Stimulated activated CD8-positive, alpha-beta memory T cell treated with anti-CD3 and anti-CD28 coated beads, Interleukin-4, amount 100 ng/mL, for 24 hours (primary cell): ENCODE measurements around the gene GLT8D2.
A peak's percentile ranks its signal among the peaks of the same experiment; 100 is the strongest.

Experiments used
- DNase-seq: peaks from one replicate; pipeline ENCODE4 v3.0.0-alpha.2; 2020; ENCODE audit warnings: low read depth

Gene GLT8D2

GRCh38 chr12:104000807-104001434, 49.1 kb downstream of the GLT8D2 start:
- no peak for DNase-seq

- DNase-seq: no peak
These were observed 51.0 kb downstream of the GLT8D2 start for GRCh38 chr12:103998976-103999375.

GRCh38 chr12:103997286-103997900, 52.6 kb downstream of the GLT8D2 start:
- DNase-seq: no peak

GRCh38 chr12:103996595-103996994, 53.4 kb downstream of the GLT8D2 start:
- DNase-seq: no peak

GRCh38 chr12:103994235-103994634, 55.8 kb downstream of the GLT8D2 start:
- DNase-seq: no peak

- DNase-seq: no peak
These were observed 63.2 kb downstream of the GLT8D2 start for GRCh38 chr12:103986829-103987228.

GRCh38 chr12:103978384-103978982, 71.5 kb downstream of the GLT8D2 start:
- DNase-seq: no peak

- DNase-seq: no peak
These were observed 74.6 kb downstream of the GLT8D2 start for GRCh38 chr12:103975368-103975767.

GRCh38 chr12:103973909-103974308, 76.1 kb downstream of the GLT8D2 start:
- DNase-seq: no peak

GRCh38 chr12:103969391-103969790, 80.6 kb downstream of the GLT8D2 start:
- DNase-seq: no peak

GRCh38 chr12:103966736-103967135, 83.3 kb downstream of the GLT8D2 start:
- DNase-seq: no peak

GRCh38 chr12:103965590-103966504, 84.1 kb downstream of the GLT8D2 start, which contains the start of gene TDG:
Gene TDG (plus strand): TSS chr12:103965872. CDS start chr12:103966038, 166 bp downstream.
- DNase-seq: peak; percentile 95

GRCh38 chr12:103965255-103965589, 84.8 kb downstream of the GLT8D2 start:
- no peak for DNase-seq

GRCh38 chr12:103964805-103965204, 85.2 kb downstream of the GLT8D2 start:
- DNase-seq: no peak

- DNase-seq: no peak
These were observed 87.5 kb downstream of the GLT8D2 start for GRCh38 chr12:103962493-103962892.

- no peak for DNase-seq
These were observed 89.3 kb downstream of the GLT8D2 start for GRCh38 chr12:103960616-103961227.

- DNase-seq: no peak
These were observed 91.4 kb downstream of the GLT8D2 start for GRCh38 chr12:103958621-103959020.

- DNase-seq: no peak
These were observed 92.1 kb downstream of the GLT8D2 start for GRCh38 chr12:103957865-103958388.

- peak; percentile 7 for DNase-seq
These were observed 93.4 kb downstream of the GLT8D2 start for GRCh38 chr12:103956509-103957027.

- DNase-seq: no peak
These were observed 94.0 kb downstream of the GLT8D2 start for GRCh38 chr12:103955811-103956508.

GRCh38 chr12:103952497-103952896, 97.5 kb downstream of the GLT8D2 start:
- no peak for DNase-seq
